ES-I3 (cell line): ENCODE results near the gene NUBPL.
"Not testable (repeated sequence)": the region's sequence is repeated elsewhere in the genome, so short reads cannot be mapped to it uniquely, and the experiment has no call there.

Experiments used
- H3K36me3 ChIP-seq: 2 replicates; pipeline ENCODE4 v1.6.1; 2013; ENCODE audit warnings: mild to moderate bottlenecking, low read length, control low read depth, moderate library complexity; ENCODE audit not compliant: insufficient read depth
- H3K4me1 ChIP-seq: 2 replicates; pipeline ENCODE4 v1.6.1; 2013; ENCODE audit warnings: mild to moderate bottlenecking, control low read depth, low read length; ENCODE audit not compliant: insufficient read depth
- H3K9ac ChIP-seq: 2 replicates; pipeline ENCODE4 v1.6.1; 2013; ENCODE audit warnings: low read depth, mild to moderate bottlenecking, low read length, moderate library complexity
- H3K9me3 ChIP-seq: 2 replicates; pipeline ENCODE4 v1.6.1; 2013; ENCODE audit warnings: mild to moderate bottlenecking, low read length, moderate library complexity; ENCODE audit not compliant: control insufficient read depth, insufficient read depth

The NUBPL gene

GRCh38 chr14:31712244-31713127 lies 151.3 kb downstream of the NUBPL start:
- Histone ChIP-seq H3K4me1 (peaks cover 7% of the 10 kb centered on the region; the same call in 1 of the 2 replicates), H3K36me3 (no peaks in the 10 kb centered on the region), H3K9me3 (no peaks in the 10 kb centered on the region; the same call in 1 of the 2 replicates), H3K9ac (no peak overlapping the region)

DNA sequence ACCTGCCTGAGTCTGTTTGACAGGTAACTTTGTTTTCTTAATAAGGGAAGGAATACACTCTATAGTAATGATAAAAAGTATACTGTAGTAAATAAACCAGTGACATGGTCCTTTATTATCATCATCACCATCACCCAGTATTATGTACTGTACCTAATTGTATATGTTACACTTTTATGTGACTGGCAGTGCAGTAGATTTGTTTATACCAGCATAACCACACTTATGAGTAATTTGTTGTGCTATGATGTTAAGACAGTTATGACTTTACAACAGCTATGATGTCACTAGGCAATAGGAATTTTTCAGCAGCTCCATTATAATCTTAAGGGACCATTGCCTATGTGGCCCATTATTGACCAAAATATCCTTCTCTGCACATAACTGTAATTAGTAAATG lies 155.0 kb downstream of the NUBPL start:
- no peaks in the 10 kb centered on the region for H3K36me3 ChIP-seq
- H3K9ac ChIP-seq: no peak overlapping the region
- peaks cover 7% of the 10 kb centered on the region; the same call in 1 of the 2 replicates for H3K4me1 ChIP-seq
- H3K9me3 ChIP-seq: no peaks in the 10 kb centered on the region

DNA sequence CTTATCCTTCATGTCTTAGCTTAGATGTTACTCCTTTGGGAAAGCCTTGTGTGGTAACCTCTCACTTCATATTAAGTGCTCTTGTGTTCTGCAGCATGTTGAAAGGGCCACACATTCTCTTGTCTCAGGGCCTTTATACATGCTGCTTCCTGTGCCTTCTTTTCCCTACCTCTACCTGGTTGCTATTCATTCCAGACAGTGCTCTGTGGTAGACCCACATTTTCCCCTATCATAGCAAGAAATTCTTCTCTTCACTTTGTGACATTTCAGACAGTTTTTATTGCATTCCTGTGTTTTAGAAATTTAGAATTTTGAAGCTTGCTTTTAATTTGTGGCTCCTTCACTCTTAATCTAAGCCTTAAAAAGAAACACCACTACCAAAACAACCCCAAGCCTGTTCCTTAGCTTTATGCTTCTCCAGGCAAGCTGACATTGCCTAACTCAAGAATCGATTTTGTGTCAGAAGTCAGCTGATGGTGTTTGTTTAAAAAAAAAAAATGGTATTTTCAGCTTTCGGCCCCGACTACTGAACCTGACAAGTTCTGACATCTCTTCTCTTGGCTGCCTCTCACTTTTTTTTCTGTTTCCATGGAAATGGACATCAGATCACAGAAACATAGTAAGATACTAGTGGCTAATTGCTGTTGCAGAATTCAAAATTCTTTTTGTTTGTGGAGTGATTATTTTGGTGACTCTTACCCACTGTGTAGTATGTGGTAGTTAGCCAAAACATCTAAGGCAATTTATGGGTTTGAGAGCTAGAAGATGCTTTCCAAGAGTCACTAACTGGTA lies 156.3 kb downstream of the NUBPL start:
- H3K9me3 ChIP-seq: no peaks in the 10 kb centered on the region

GRCh38 chr14:31718585-31718984 lies 157.4 kb downstream of the NUBPL start:
- peaks cover under 1% of the 10 kb centered on the region; the same call in 1 of the 2 replicates for H3K4me1 ChIP-seq
- no peaks in the 10 kb centered on the region for H3K9me3 ChIP-seq
- H3K36me3 ChIP-seq: no peaks in the 10 kb centered on the region
- no peak overlapping the region for H3K9ac ChIP-seq

More for the DNA sequence above, 156.3 kb downstream of the NUBPL start:
- Histone ChIP-seq H3K4me1 (peaks cover 7% of the 10 kb centered on the region; the same call in 1 of the 2 replicates), H3K36me3 (no peaks in the 10 kb centered on the region), H3K9ac (no peak overlapping the region)

DNA sequence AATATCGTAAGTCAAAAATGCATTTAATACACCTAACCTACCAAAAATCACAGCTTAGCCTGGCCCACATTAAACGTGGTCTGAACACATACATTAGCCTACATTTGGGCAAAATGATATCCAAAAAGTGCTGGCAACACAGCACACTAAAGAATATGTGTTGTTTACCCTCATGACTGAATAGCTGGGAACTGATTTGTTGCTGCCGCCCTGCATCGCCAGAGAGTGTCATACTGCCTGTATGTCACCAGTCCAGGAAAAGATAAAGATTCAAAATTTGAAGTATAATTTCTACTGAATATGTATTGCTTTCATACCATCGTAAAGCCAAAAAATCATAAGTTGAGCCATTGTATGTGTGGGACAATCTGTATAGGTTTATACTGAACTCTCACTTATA lies 157.8 kb downstream of the NUBPL start:
- no peaks in the 10 kb centered on the region for H3K36me3 ChIP-seq
- no peaks in the 10 kb centered on the region for H3K4me1 ChIP-seq
- no peaks in the 10 kb centered on the region for H3K9me3 ChIP-seq
- H3K9ac ChIP-seq: no peak overlapping the region

GRCh38 chr14:31726337-31726736 lies 165.1 kb downstream of the NUBPL start:
- Histone ChIP-seq H3K36me3 (no peaks in the 10 kb centered on the region), H3K9ac (no peak overlapping the region), H3K9me3 (no peaks in the 10 kb centered on the region; the same call in 1 of the 2 replicates), H3K4me1 (no peaks in the 10 kb centered on the region)

DNA sequence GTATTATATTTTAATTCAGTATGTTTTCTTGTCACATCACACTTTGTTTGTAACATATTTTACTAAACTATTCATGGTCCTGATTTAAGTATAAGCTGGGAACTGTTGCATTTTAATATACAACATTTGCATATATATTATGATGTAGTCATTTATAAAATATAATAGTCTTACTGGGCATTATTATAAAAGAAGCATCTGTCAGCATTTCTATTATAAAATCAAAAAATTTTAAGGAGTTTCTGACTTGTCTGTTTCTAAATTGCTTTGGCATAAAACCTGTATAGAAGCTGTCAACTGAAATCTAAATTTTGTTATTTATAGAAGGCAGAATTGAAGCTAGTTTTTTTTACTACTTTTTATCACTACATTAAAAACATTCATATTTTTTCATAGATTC lies 166.6 kb downstream of the NUBPL start:
- Histone ChIP-seq H3K9me3 (no peaks in the 10 kb centered on the region; the same call in 1 of the 2 replicates), H3K4me1 (no peaks in the 10 kb centered on the region), H3K9ac (no peak overlapping the region), H3K36me3 (no peaks in the 10 kb centered on the region)

DNA sequence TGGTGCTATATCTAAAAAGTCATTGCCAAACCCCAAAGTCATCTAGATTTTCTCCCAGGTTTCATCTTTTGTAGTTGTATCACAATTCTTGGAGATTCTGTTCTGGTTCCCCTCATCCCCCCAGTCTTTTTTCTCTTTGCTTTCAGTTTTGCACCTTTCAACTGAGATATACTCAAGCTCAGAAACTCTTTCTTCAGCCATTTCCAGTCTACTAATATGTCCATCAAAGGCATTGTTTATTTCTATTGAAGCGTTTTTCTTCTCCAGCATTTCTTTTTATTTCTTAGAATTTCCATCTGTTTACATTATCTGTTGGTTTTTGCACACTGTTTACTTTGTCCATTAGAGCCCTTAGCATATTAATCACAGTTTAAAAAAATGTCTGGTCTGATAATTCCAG lies 179.5 kb downstream of the NUBPL start:
- Histone ChIP-seq H3K9me3 (no peaks in the 10 kb centered on the region), H3K4me1 (no peaks in the 10 kb centered on the region), H3K36me3 (no peaks in the 10 kb centered on the region), H3K9ac (no peak overlapping the region)

- no peak overlapping the region for H3K9ac ChIP-seq
- H3K4me1 ChIP-seq: no peaks in the 10 kb centered on the region
- H3K9me3 ChIP-seq: peaks cover 8% of the 10 kb centered on the region; the same call in 1 of the 2 replicates
- H3K36me3 ChIP-seq: no peaks in the 10 kb centered on the region
These were observed 184.5 kb downstream of the NUBPL start for GRCh38 chr14:31745741-31746140.

- H3K9ac ChIP-seq: no peak overlapping the region
- H3K36me3 ChIP-seq: no peaks in the 10 kb centered on the region
- peaks cover 8% of the 10 kb centered on the region; the same call in 1 of the 2 replicates for H3K9me3 ChIP-seq
- no peaks in the 10 kb centered on the region for H3K4me1 ChIP-seq
These were observed 185.1 kb downstream of the NUBPL start for GRCh38 chr14:31746326-31746725.

- no peak overlapping the region for H3K9ac ChIP-seq
- H3K36me3 ChIP-seq: no peaks in the 10 kb centered on the region
- no peaks in the 10 kb centered on the region for H3K4me1 ChIP-seq
- H3K9me3 ChIP-seq: peaks cover 8% of the 10 kb centered on the region; the same call in 1 of the 2 replicates
These were observed 188.1 kb downstream of the NUBPL start for GRCh38 chr14:31749275-31749674.

- not testable (repeated sequence) for H3K9ac ChIP-seq, H3K36me3 ChIP-seq, H3K4me1 ChIP-seq, H3K9me3 ChIP-seq
These were observed 189.8 kb downstream of the NUBPL start for GRCh38 chr14:31751047-31751446.

DNA sequence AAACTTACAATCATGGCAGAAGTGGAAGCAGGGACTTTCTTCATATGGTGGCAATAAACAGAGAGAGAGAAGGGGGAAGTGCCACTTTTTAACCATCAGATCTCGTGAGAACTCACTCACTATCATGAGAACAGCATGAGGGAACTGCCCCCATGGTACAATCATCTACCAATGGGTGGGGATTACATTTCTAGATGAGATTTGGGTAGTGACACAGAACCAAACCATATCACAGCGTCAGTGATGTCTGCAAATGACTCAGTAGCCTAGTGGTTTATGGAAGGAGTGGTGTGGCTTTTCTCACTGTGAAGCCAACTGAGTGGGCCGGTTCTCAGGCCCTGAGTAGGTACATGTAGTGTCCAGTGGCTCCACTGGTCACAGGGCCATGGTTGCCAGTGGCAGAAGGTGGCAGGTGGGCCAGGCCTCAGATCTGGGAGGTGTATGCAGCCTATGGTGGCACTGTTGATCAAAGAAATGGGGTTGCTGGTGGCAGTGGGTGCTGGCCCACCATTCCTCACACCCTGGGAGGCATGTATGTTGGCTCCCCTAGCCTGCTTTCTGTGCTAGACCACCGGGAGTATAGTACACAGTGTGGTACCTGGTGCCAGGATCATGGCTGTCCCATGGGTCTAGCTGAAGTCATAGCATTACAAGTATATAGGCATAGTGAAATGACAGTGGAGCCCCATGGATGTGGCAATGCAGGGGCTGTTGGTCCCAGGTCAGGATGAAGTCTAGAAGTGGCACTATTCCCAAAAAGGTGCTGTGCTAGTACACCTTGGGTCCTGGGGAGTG lies 191.9 kb downstream of the NUBPL start:
- Histone ChIP-seq H3K4me1 (no peaks in the 10 kb centered on the region), H3K36me3 (no peaks in the 10 kb centered on the region), H3K9me3 (no peaks in the 10 kb centered on the region), H3K9ac (no peak overlapping the region)

GRCh38 chr14:31758941-31759340 lies 197.7 kb downstream of the NUBPL start:
- no peaks in the 10 kb centered on the region for H3K4me1 ChIP-seq
- H3K9ac ChIP-seq: no peak overlapping the region
- no peaks in the 10 kb centered on the region for H3K9me3 ChIP-seq
- H3K36me3 ChIP-seq: no peaks in the 10 kb centered on the region
